ENCODE results near the gene PI4KB. TPM values are rescaled to one million over a fixed set of nuclear protein-coding genes. Genes with fewer than 3 reads are reported as not detected.

PI4KB gene
- 10 to 100 TPM; 57.9 to 77.2 (median 58.9) TPM for total RNA-seq
- long read RNA-seq, donor 1, transcript PI4KB-203 (11 exons, 3,934 nt), result major isoform, 8 of 120 reads
- long read RNA-seq, donor 1, partial matches to known transcripts, result 94 of 120 reads
- long read RNA-seq, donor 1, other reads (novel, unspliced or antisense), result 12 of 120 reads
- long read RNA-seq, donor 2, partial matches to known transcripts, result 7 of 18 reads
- long read RNA-seq, donor 2, other reads (novel, unspliced or antisense), result 6 of 18 reads

- peak within 1 kb of the TSS; percentile 74 for H3K4me3 ChIP-seq
- peaks cover 17% of the 10 kb centered on the region for H3K4me1 ChIP-seq (ENCODE audit: low read depth)
- ATAC-seq (peak; percentile 98), DNase-seq (peak; percentile 84 to 97 (median 88))
- no peaks in the 10 kb centered on the region for H3K9me3 ChIP-seq
- TF ChIP-seq CTCF (IDR thresholded peaks at IDR 0.05), result no peak
- intact Hi-C loops (cut with DNase I, micrococcal nuclease), result no loop called here
- no peaks in the 10 kb centered on the region for H3K36me3 ChIP-seq (ENCODE audit: low read depth)
Observed at GRCh38 chr1:151327223-151327902, at the start of gene PI4KB. PI4KB (minus strand) TSS chr1:151327416; CDS start chr1:151316481, 10,935 bp downstream.

GRCh38 chr1:151373196-151373595 is 46.0 kb upstream of the PI4KB start:
- no peak overlapping the region for H3K4me3 ChIP-seq
- ATAC-seq (no peak), DNase-seq (peak in 1 of 3 donors; percentile 48)
- no peak for TF ChIP-seq CTCF (IDR thresholded peaks at IDR 0.05)
- intact Hi-C loops (cut with DNase I, micrococcal nuclease), result no loop called here
- peaks cover 39% of the 10 kb centered on the region for H3K4me1 ChIP-seq (ENCODE audit: low read depth)
- no peaks in the 10 kb centered on the region for H3K36me3 ChIP-seq (ENCODE audit: low read depth)
- no peaks in the 10 kb centered on the region for H3K9me3 ChIP-seq

DNA sequence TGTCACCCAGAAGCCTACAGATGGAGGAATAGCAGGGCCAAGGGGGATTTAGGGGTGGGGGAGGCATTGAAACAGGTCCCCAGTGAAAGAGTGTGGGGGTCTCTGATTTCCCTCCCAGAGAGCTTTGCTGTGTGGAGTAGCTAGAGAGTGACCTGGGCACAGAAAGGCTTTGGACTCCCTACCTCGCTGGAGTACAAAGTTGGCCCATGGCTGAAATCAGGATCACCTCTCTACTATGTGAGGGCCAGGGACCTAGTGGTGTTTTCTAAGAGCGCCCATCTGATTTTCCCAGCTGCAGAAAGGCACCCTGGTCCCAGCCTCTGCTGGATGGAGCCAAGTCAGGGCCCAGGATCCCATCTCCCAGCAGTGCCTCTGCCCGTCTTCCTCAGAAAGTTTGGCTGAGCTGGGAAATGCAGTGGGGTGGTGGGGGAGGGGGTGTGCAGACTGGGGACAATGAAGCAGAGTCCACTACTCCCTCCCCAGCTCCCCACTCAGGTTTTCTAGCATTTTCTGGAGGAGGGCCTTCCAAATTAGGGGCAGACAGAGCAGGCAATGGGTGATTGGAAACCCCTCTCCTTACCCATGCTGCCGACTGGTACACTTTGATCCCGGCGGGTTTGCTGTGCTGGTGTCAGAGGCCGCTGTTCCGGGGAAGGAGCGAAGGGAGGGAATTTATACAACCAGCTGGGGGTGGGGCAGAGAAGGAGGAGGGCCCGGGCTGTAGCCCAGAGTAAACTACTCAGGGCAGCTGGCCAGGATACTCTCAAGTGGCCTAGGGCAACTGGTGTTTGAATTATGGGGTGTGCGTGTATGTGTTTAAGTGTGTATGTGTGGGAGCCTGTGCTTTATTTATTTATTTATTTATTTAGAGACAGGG is 45.1 kb upstream of the PI4KB start, which contains the start of gene SELENBP1:
Gene SELENBP1 (minus strand): TSS at position 648 of the 877 bp plus-strand sequence. CDS start 64 bp downstream, at position 584.
- no peaks in the 10 kb centered on the region for H3K9me3 ChIP-seq
- DNase-seq (peak; percentile 88 to 98 (median 93)), ATAC-seq (peak; percentile 84)
- H3K4me1 ChIP-seq (ENCODE audit: low read depth), result peaks cover 38% of the 10 kb centered on the region
- H3K4me3 ChIP-seq, result peak within 1 kb of the TSS; percentile 50
- TF ChIP-seq CTCF (IDR thresholded peaks at IDR 0.05), result no peak
- intact Hi-C loops (cut with DNase I, micrococcal nuclease), result no loop called here
- no peaks in the 10 kb centered on the region for H3K36me3 ChIP-seq (ENCODE audit: low read depth)

DNA sequence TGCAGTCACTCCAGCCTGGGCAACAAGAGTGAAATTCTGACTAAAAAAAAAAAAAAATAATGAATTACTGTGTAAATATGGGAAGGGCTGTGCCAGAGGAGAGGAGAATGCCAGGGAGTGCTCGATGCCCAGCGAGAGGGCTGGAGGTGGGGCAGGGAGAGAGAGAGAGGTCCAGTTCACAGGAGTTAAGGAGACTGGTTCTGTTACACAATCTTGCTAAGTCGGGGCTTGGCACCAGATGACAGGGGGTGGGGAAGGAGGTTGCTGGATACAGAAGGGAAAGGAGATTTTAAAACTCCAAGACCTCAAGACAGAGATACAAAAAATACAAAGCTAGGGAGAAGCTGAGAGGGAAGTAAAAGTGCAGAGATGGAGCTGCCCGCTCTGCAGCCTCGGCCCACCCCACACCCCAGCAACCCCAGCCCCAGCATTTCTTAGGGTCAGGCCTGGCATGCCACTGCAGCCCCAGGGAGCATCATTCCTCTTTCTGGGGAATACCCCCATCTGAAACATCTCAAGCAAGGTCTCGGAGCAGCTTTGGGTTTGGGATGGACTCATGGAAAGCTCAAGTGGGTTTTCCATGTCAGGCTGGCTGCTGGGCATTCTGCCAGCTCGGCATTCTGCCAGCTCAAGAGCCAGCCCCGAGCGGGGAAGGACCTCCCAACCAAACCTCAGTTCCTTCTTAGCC is 44.3 kb upstream of the PI4KB start:
- peak; percentile 35 for ATAC-seq
- DNase-seq, result peak; percentile 70 to 83 (median 79)
- peak overlapping the region; percentile 50 for H3K4me3 ChIP-seq
- intact Hi-C loops (cut with DNase I, micrococcal nuclease), result no loop called here
- no peak for TF ChIP-seq CTCF (IDR thresholded peaks at IDR 0.05)
- H3K9me3 ChIP-seq, result no peaks in the 10 kb centered on the region
- no peaks in the 10 kb centered on the region for H3K36me3 ChIP-seq (ENCODE audit: low read depth)
- H3K4me1 ChIP-seq (ENCODE audit: low read depth), result peaks cover 33% of the 10 kb centered on the region

Data from mucosa of descending colon (tissue), 3 donors.